Mesenchymal stem cell (in vitro differentiated cells and primary cell): ENCODE data around the gene CLTC.
A peak's percentile ranks its signal among the peaks of the same experiment; 100 is the strongest.

Source experiments
- DNase-seq: peaks from one replicate; pipeline ENCODE4 v3.0.0-alpha.2; 2013
- H2AFZ ChIP-seq: one replicate; pipeline ENCODE4 v1.6.1; 2013; ENCODE audit warnings: low read depth, mild to moderate bottlenecking, control low read depth, inconsistent platforms, low read length, moderate library complexity
- H2AK5ac ChIP-seq: 2 replicates; pipeline ENCODE4 v1.6.1; 2013; ENCODE audit warnings: low read length, moderate library complexity, mild to moderate bottlenecking, inconsistent platforms; ENCODE audit not compliant: severe bottlenecking
- H2BK120ac ChIP-seq: one replicate; pipeline ENCODE4 v1.6.1; 2013; ENCODE audit warnings: low read depth, mild to moderate bottlenecking, inconsistent platforms, low read length, moderate library complexity
- H2BK12ac ChIP-seq, 2 experiments: one replicate each; pipeline ENCODE4 v1.6.1; 2013; ENCODE audit warnings: inconsistent platforms in 2 of 2, low read length in 2 of 2, mild to moderate bottlenecking in 2 of 2, moderate library complexity in 2 of 2, control low read depth in 1 of 2
- H2BK15ac ChIP-seq: one replicate; pipeline ENCODE4 v1.6.1; 2013; ENCODE audit warnings: mild to moderate bottlenecking, low read depth, inconsistent platforms; ENCODE audit not compliant: poor library complexity, severe bottlenecking
- H2BK5ac ChIP-seq: 2 replicates; pipeline ENCODE4 v1.6.1; 2013; ENCODE audit warnings: low read depth, mild to moderate bottlenecking, low read length, control low read depth, inconsistent platforms; ENCODE audit not compliant: poor library complexity, severe bottlenecking
- H3K14ac ChIP-seq, 2 experiments: one replicate each; pipeline ENCODE4 v1.6.1; 2013; ENCODE audit warnings: inconsistent platforms in 2 of 2, low read length in 2 of 2, control low read depth in 1 of 2, mild to moderate bottlenecking in 1 of 2, moderate library complexity in 1 of 2
- H3K18ac ChIP-seq, 2 experiments: one replicate each; pipeline ENCODE4 v1.6.1; 2013; ENCODE audit warnings: inconsistent platforms in 2 of 2, low read length in 2 of 2, control low read depth in 1 of 2, low read depth in 1 of 2, mild to moderate bottlenecking in 1 of 2
- H3K23ac ChIP-seq, 2 experiments: one replicate each; pipeline ENCODE4 v1.6.1; 2013; ENCODE audit warnings: inconsistent platforms in 2 of 2, low read length in 2 of 2, mild to moderate bottlenecking in 2 of 2, moderate library complexity in 2 of 2, control low read depth in 1 of 2
- H3K27ac ChIP-seq: 2 replicates; pipeline ENCODE4 v1.5.1; 2013; ENCODE audit warnings: mild to moderate bottlenecking, moderate library complexity, low read length, control low read depth, inconsistent platforms; ENCODE audit not compliant: poor library complexity, severe bottlenecking
- H3K27me3 ChIP-seq, 2 experiments: 2 replicates each; pipeline versions ENCODE4 v1.6.1 to v1.7.0; 2013; ENCODE audit warnings: low read length in 2 of 2, mild to moderate bottlenecking in 2 of 2, moderate library complexity in 2 of 2, control low read depth in 1 of 2, inconsistent platforms in 1 of 2; ENCODE audit not compliant: control insufficient read depth in 1 of 2, insufficient read depth in 1 of 2
- H3K36me3 ChIP-seq, 2 experiments: 2 replicates each; pipeline versions ENCODE4 v1.6.1 to v1.7.0; 2013; ENCODE audit warnings: low read length in 2 of 2, control low read depth in 1 of 2, inconsistent platforms in 1 of 2, low read depth in 1 of 2, mild to moderate bottlenecking in 1 of 2; ENCODE audit not compliant: insufficient read depth in 2 of 2, control insufficient read depth in 1 of 2
- H3K4ac ChIP-seq, 2 experiments: one replicate each; pipeline ENCODE4 v1.6.1; 2013; ENCODE audit warnings: inconsistent platforms in 2 of 2, low read length in 2 of 2, mild to moderate bottlenecking in 2 of 2, moderate library complexity in 2 of 2, control low read depth in 1 of 2, low read depth in 1 of 2
- H3K4me1 ChIP-seq: 2 replicates; pipeline ENCODE4 v1.6.1; 2013; ENCODE audit warnings: low read depth, low read length, control low read depth; ENCODE audit not compliant: control insufficient read depth, insufficient read depth
- H3K4me2 ChIP-seq: 2 replicates; pipeline ENCODE4 v1.6.1; 2013; ENCODE audit warnings: low read length, mild to moderate bottlenecking, inconsistent platforms; ENCODE audit not compliant: poor library complexity, severe bottlenecking
- H3K4me3 ChIP-seq, 2 experiments: 2 replicates each; pipeline versions ENCODE4 v1.5.1 to v1.7.0; 2013; ENCODE audit warnings: low read length in 2 of 2, mild to moderate bottlenecking in 2 of 2, control low read depth in 1 of 2, low read depth in 1 of 2; ENCODE audit not compliant: insufficient read depth in 1 of 2
- H3K79me1 ChIP-seq: replicated peaks from 2 replicates; pipeline ENCODE4 v1.6.1; 2013; ENCODE audit warnings: mild to moderate bottlenecking, control low read depth, low read length, inconsistent platforms; ENCODE audit not compliant: poor library complexity, severe bottlenecking
- H3K9ac ChIP-seq: 2 replicates; pipeline ENCODE4 v1.7.0; 2013; ENCODE audit warnings: mild to moderate bottlenecking, low read length, moderate library complexity
- H3K9me3 ChIP-seq: 2 replicates; pipeline ENCODE4 v1.7.0; 2013; ENCODE audit warnings: mild to moderate bottlenecking, low read length; ENCODE audit not compliant: control insufficient read depth
- H4K8ac ChIP-seq: one replicate; pipeline ENCODE4 v1.6.1; 2013; ENCODE audit warnings: inconsistent platforms, mild to moderate bottlenecking, low read length, moderate library complexity
- H4K91ac ChIP-seq: one replicate; pipeline ENCODE4 v1.6.1; 2013; ENCODE audit warnings: mild to moderate bottlenecking, low read length, inconsistent platforms
- WGBS: methylation state at CpG from one replicate; pipeline ENCODE4 v1.1.7; 2013; ENCODE audit warnings: mixed read lengths; 5-methylcytosine and 5-hydroxymethylcytosine counted together

Gene CLTC

DNA sequence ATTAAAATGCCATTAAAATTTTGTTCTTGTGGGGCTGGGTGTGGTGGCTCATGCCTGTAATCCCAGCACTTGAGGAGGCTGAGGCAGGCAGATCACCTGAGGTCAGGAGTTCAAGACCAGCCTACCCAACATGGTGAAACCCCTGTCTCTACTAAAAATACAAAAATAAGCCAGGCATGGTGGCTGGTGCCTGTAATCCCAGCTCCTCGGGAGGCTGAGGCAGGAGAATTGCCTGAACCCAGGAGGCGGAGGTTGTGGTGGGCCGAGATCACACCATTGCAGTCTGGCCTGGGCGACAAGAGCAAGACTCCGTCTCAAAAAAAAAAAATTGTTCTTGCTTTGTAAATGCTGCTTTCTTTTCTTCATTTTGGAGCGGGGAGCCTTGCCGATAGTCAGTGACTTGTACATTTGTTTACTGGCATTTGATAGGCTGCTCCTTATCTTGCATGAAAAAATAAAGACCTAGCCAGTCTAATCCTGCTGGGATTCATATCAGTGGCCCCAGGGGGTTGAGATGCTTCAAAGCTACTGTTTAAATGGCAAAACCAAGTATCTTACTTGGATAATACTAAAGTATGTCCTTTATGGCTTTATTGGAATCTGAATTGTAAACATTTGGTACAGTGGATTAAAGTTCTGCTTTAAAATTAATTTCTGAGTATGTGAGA, 3.3 kb upstream of the CLTC start:
- Histone ChIP-seq H3K27ac (no peak overlapping the region), H3K79me1 (no peaks in the 10 kb centered on the region), H3K23ac (no peak overlapping the region), H2BK5ac (no peak overlapping the region), H3K4me3 (no peak overlapping the region), H2AFZ (no peak overlapping the region), H2AK5ac (no peak overlapping the region), H3K36me3 (peaks cover 0 to 3% of the 10 kb centered on the region in 2 experiments), H4K91ac (no peak overlapping the region), H3K9ac (no peak overlapping the region), H2BK15ac (no peak overlapping the region), H3K14ac (no peak overlapping the region), H3K4ac (no peak overlapping the region), H3K9me3 (no peaks in the 10 kb centered on the region), H4K8ac (no peak overlapping the region), H2BK12ac (no peak overlapping the region), H3K27me3 (no peaks in the 10 kb centered on the region), H2BK120ac (no peak overlapping the region), H3K4me2 (no peak overlapping the region), H3K4me1 (no peaks in the 10 kb centered on the region), H3K18ac (no peak overlapping the region)
- 96% methylated on average over 7 of the region's 7 CpGs for WGBS
- no peak for DNase-seq

DNA sequence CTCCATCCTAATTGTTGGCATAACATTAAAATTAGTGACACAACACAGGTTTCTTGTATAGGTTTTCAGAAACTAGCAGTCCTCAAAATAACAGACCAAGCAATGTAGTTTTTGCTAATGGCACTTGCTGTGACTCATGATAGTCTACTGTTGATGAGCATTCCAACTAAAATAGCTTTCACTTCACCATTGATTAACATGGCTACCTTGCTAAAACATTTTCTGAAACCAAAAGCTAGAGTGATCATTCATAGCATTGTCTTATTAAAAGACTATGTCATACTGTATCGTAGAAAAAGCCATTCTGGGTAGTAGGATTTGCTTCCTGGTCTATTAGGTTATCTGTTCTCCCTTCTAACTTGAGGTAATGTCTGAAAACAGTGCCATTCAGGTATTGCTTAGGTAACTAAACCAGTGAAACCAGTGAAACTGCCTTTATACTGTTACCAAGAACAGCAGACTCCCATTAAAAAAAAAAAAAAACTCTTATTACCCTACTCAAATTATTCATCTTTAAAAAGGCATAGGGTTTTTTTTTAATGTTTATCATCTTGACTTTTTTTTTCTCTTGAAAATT, 2.5 kb upstream of the CLTC start:
- no peaks in the 10 kb centered on the region for H3K27me3 ChIP-seq
- no peaks in the 10 kb centered on the region for H3K79me1 ChIP-seq
- H3K9me3 ChIP-seq = no peaks in the 10 kb centered on the region
- H2AK5ac ChIP-seq = no peak overlapping the region
- peaks cover 0 to 3% of the 10 kb centered on the region in 2 experiments for H3K36me3 ChIP-seq
- H2BK15ac ChIP-seq = no peak overlapping the region
- no peak overlapping the region for H3K14ac ChIP-seq
- H2BK12ac ChIP-seq = no peak overlapping the region
- no peak overlapping the region for H3K4ac ChIP-seq
- WGBS = 100% methylated on average over 1 of the region's 1 CpG
- no peak overlapping the region for H2BK120ac ChIP-seq
- no peak overlapping the region for H2BK5ac ChIP-seq
- no peak overlapping the region for H4K8ac ChIP-seq
- peak overlapping the region; percentile 100 for H3K9ac ChIP-seq
- peak overlapping the region in 1 of 2 experiments; percentile 14 for H3K4me3 ChIP-seq
- H4K91ac ChIP-seq = no peak overlapping the region
- peak; percentile 54 for DNase-seq
- no peak overlapping the region for H3K18ac ChIP-seq
- no peak overlapping the region for H3K23ac ChIP-seq
- no peak overlapping the region for H2AFZ ChIP-seq
- peak overlapping the region; percentile 5 for H3K27ac ChIP-seq
- peaks cover under 1% of the 10 kb centered on the region for H3K4me1 ChIP-seq
- no peak overlapping the region for H3K4me2 ChIP-seq

DNA sequence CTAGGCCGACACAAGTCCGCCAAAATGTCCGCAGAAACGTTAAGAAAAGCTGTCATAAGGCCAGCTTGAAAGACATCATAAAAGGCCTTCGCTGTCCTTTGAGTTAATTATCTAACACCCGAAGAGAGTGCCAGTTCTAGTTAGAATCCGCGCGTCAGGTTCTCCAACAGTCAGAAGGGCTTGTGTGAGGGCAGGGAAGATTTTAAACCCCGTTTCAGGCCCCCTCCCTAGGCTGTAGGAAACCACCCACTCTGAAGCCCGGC, 729 bp upstream of the CLTC start:
- H3K4ac ChIP-seq = peak overlapping the region in 1 of 2 experiments; percentile 81
- no peak overlapping the region for H4K91ac ChIP-seq
- H3K4me2 ChIP-seq = peak overlapping the region; percentile 62
- peaks cover 3% of the 10 kb centered on the region for H3K4me1 ChIP-seq
- H3K79me1 ChIP-seq = no peaks in the 10 kb centered on the region
- peaks cover 0 to 11% of the 10 kb centered on the region in 2 experiments for H3K36me3 ChIP-seq
- H2AFZ ChIP-seq = no peak overlapping the region
- H3K9me3 ChIP-seq = no peaks in the 10 kb centered on the region
- H2BK5ac ChIP-seq = peak overlapping the region; percentile 70
- 1% methylated on average over 11 of the region's 11 CpGs for WGBS
- H2BK120ac ChIP-seq = peak overlapping the region; percentile 50
- no peak overlapping the region for H3K14ac ChIP-seq
- H4K8ac ChIP-seq = no peak overlapping the region
- H3K4me3 ChIP-seq = peak overlapping the region; percentile 85 to 97
- H2AK5ac ChIP-seq = peak overlapping the region; percentile 45
- peak overlapping the region; percentile 100 for H3K9ac ChIP-seq
- no peaks in the 10 kb centered on the region for H3K27me3 ChIP-seq
- H2BK15ac ChIP-seq = no peak overlapping the region
- peak overlapping the region; percentile 99 for H3K27ac ChIP-seq
- H3K23ac ChIP-seq = no peak overlapping the region
- peak overlapping the region; percentile 46 to 72 for H3K18ac ChIP-seq
- H2BK12ac ChIP-seq = no peak overlapping the region
- no peak for DNase-seq

DNA sequence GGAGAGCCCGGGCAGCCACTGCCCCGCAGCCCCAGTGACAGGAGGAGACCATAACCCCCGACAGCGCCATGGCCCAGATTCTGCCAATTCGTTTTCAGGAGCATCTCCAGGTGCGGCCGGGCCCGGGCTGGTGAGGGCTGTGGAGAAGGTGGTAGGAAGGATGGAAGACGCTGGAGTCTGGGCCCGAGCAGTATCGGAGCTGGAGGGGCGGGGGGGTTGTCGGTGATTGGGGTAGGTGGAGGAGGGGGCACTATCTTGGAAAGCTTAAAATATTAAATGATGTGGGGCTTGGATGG, 317 bp downstream of the CLTC start:
- Histone ChIP-seq H2AFZ (peak overlapping the region; percentile 36), H4K8ac (peak overlapping the region; percentile 92), H3K36me3 (peaks cover 0 to 16% of the 10 kb centered on the region in 2 experiments), H3K18ac (peak overlapping the region; percentile 96 to 97), H2BK12ac (peak overlapping the region; percentile 85 to 93), H3K9me3 (no peaks in the 10 kb centered on the region), H3K27me3 (no peaks in the 10 kb centered on the region), H2AK5ac (peak overlapping the region; percentile 79), H3K4me3 (peak overlapping the region; percentile 97 to 98), H4K91ac (peak overlapping the region; percentile 100), H3K4me2 (peak overlapping the region; percentile 76), H2BK120ac (peak overlapping the region; percentile 99), H2BK5ac (peak overlapping the region; percentile 94), H2BK15ac (peak overlapping the region; percentile 99), H3K23ac (peak overlapping the region; percentile 20 to 86), H3K79me1 (no peaks in the 10 kb centered on the region), H3K9ac (peak overlapping the region; percentile 100), H3K14ac (peak overlapping the region; percentile 76 to 98), H3K4me1 (peaks cover 5% of the 10 kb centered on the region), H3K27ac (peak overlapping the region; percentile 99), H3K4ac (peak overlapping the region; percentile 100)
- no peak for DNase-seq
- under 1% methylated on average over 12 of the region's 13 CpGs for WGBS
